HepG2 (cell line): ENCODE results near the gene CTIF. TPM values are rescaled to one million over a fixed set of nuclear protein-coding genes. Genes with fewer than 3 reads are reported as not detected.

Experiments used
- MAFK ChIP-seq, 2 experiments: IDR thresholded peaks in 1 of 2; conservative IDR thresholded peaks in 1 of 2; 2 replicates each; pipeline ENCODE4 v1.6.1; 2011; ENCODE audit warnings: improper control_type of control experiment in 2 of 2, low read length in 2 of 2
- PHF21A ChIP-seq: sonication (generic); formaldehyde crosslinking; IDR thresholded peaks from 2 replicates; pipeline ENCODE4 v1.5.0; 2020; ENCODE audit warnings: mild to moderate bottlenecking, missing genetic modification reagents
- SIX1 ChIP-seq: sonication (generic); formaldehyde crosslinking; IDR thresholded peaks from 2 replicates; pipeline ENCODE4 v1.4.0; 2020; ENCODE audit warnings: missing genetic modification reagents, borderline replicate concordance
- ZBTB38 ChIP-seq: sonication (generic); formaldehyde crosslinking; IDR thresholded peaks from 2 replicates; pipeline ENCODE4 v1.5.1; 2020; ENCODE audit warnings: mild to moderate bottlenecking, missing genetic modification reagents
- ZBTB7A ChIP-seq: sonication (generic); formaldehyde crosslinking; IDR thresholded peaks from 2 replicates; pipeline ENCODE4 v1.8.0; 2022; ENCODE audit warnings: mild to moderate bottlenecking, missing genetic modification reagents
- ZFYVE20 ChIP-seq: sonication (generic); formaldehyde crosslinking; IDR thresholded peaks from 2 replicates; pipeline ENCODE4 v1.8.0; 2023; ENCODE audit warnings: low read depth, mild to moderate bottlenecking, moderate library complexity, missing genetic modification reagents, borderline replicate concordance
- ZHX2 ChIP-seq, 2 experiments: sonication (generic) in 1 of 2; formaldehyde crosslinking in 1 of 2; IDR thresholded peaks; 2 replicates each; pipeline versions ENCODE4 v1.6.1 to v1.9.0; 2014 to 2022; ENCODE audit warnings: antibody characterized with exemption in 1 of 2, borderline replicate concordance in 1 of 2, inconsistent platforms in 1 of 2, low read depth in 1 of 2, missing genetic modification reagents in 1 of 2
- ZNF207 ChIP-seq: fragments of 450-650 bp; IDR thresholded peaks from 2 replicates; pipeline ENCODE4 v1.6.1; 2016; ENCODE audit warnings: antibody characterized with exemption, borderline replicate concordance
- ZNF275 ChIP-seq: sonication (generic); formaldehyde crosslinking; IDR thresholded peaks from 2 replicates; pipeline ENCODE4 v1.8.0; 2022; ENCODE audit warnings: missing genetic modification reagents, mild to moderate bottlenecking, inconsistent platforms, borderline replicate concordance
- ZNF335 ChIP-seq: sonication (generic); formaldehyde crosslinking; IDR thresholded peaks from 2 replicates; pipeline ENCODE4 v1.4.0; 2020; ENCODE audit warnings: missing genetic modification reagents
- ZNF33B ChIP-seq: sonication (generic); formaldehyde crosslinking; IDR thresholded peaks from 2 replicates; pipeline ENCODE4 v1.5.1; 2020; ENCODE audit warnings: mild to moderate bottlenecking, missing genetic modification reagents
- ZNF362 ChIP-seq: sonication (generic); formaldehyde crosslinking; IDR thresholded peaks from 2 replicates; pipeline ENCODE4 v1.4.0; 2020; ENCODE audit warnings: missing genetic modification reagents, mild to moderate bottlenecking, borderline replicate concordance
- ZNF512B ChIP-seq: sonication (generic); formaldehyde crosslinking; IDR thresholded peaks from 2 replicates; pipeline ENCODE4 v1.5.1; 2020; ENCODE audit warnings: missing genetic modification reagents, mild to moderate bottlenecking, borderline replicate concordance
- ZNF577 ChIP-seq: sonication (generic); formaldehyde crosslinking; IDR thresholded peaks from 2 replicates; pipeline ENCODE4 v1.4.0; 2020; ENCODE audit warnings: mild to moderate bottlenecking, low read depth, missing genetic modification reagents, borderline replicate concordance
- ZNF580 ChIP-seq: IDR thresholded peaks from 2 replicates; pipeline ENCODE4 v1.6.1; 2016; ENCODE audit warnings: low read depth, borderline replicate concordance
- ZNF777 ChIP-seq: sonication (generic); formaldehyde crosslinking; IDR thresholded peaks from 2 replicates; pipeline ENCODE4 v1.4.0; 2020; ENCODE audit warnings: missing genetic modification reagents
- polyA plus RNA-seq, 8 experiments: library from polyadenylated mRNA; depleted of rRNA in 3 of 8; stranded (reverse) in 7 of 8; unstranded in 1 of 8; fragments of >200 nt; fragmentation: Illumina TruSeq in 4 of 8; extraction: Trizol in 4 of 8; gene quantifications; 2 replicates each; pipeline versions ENCODE4 v1.2.1 to v1.2.3, GENCODE V29; 2011 to 2016; ENCODE audit warnings: low read depth in 4 of 8, missing spikeins in 1 of 8, mixed read lengths in 1 of 8; ENCODE audit not compliant: insufficient read depth in 1 of 8
- total RNA-seq, 5 experiments: library from RNA; depleted of rRNA; stranded (reverse); fragments of >200 nt; fragmentation: Illumina TruSeq; extraction: Trizol; gene quantifications; 2 replicates each; pipeline ENCODE4 v1.2.3, GENCODE V29; 2016; ENCODE audit warnings: low read depth in 1 of 5

The CTIF gene
- total and polyA plus RNA-seq, 2 of the 13 experiments (the other 11 are each of a cell fraction or from before 2014, with no cell fraction given): 18.2 to 28.0 TPM

GRCh38 chr18:48540251-48541025 lies 1.6 kb downstream of the CTIF start (continued):
- 0 out of 2 replicates have a peak, but pooled peaks have one; percentile 38 for TF ChIP-seq ZNF512B (CRISPR knock-in tag)
- TF ChIP-seq ZNF33B (CRISPR knock-in tag): no peak
- peak; percentile 21; the same call in 1 of the 2 replicates for TF ChIP-seq PHF21A (CRISPR knock-in tag)
- no peak for TF ChIP-seq ZNF335 (CRISPR knock-in tag)
- 0 out of 2 replicates have a peak, but pooled peaks have one; percentile 9 for TF ChIP-seq ZBTB7A (CRISPR knock-in tag)
- TF ChIP-seq ZNF362: no peak
- no peak; the same call in 1 of the 2 replicates for TF ChIP-seq ZNF777
- TF ChIP-seq SIX1 (CRISPR knock-in tag): no peak
- no peak for TF ChIP-seq MAFK (conservative IDR thresholded peaks at IDR 0.05 in 1 of 2, IDR thresholded peaks at IDR 0.05 in 1 of 2; ENCODE audit: low read length in 2 of 2)
- TF ChIP-seq ZNF207: no peak
- no peak for TF ChIP-seq ZFYVE20 (CRISPR knock-in tag)
- no peak for TF ChIP-seq ZHX2 (IDR thresholded peaks at IDR 0.05; ENCODE audit: low read depth)
- TF ChIP-seq ZHX2 (CRISPR knock-in tag; IDR thresholded peaks at IDR 0.05; ENCODE audit: borderline replicate concordance): no peak
- TF ChIP-seq ZNF275 (CRISPR knock-in tag): no peak; the same call in 1 of the 2 replicates
- no peak; the same call in 1 of the 2 replicates for TF ChIP-seq ZNF577 (CRISPR knock-in tag)
- no peak for TF ChIP-seq ZBTB38 (CRISPR knock-in tag)
- peak; percentile 74; the same call in 1 of the 2 replicates for TF ChIP-seq ZNF580 (CRISPR knock-in tag)
